Liver (tissue), 3 donors: Measurements from ENCODE around the gene RAB18.

Experiments used
- CTCF ChIP-seq: fragments of 150-350 bp; IDR thresholded peaks from 2 replicates; pipeline ENCODE4 v1.5.1; 2017; ENCODE audit warnings: improper control_type of control experiment, low read depth, low read length; ENCODE audit not compliant: missing input control
- GABPA ChIP-seq, 2 donors: IDR thresholded peaks in 1 of 2; conservative IDR thresholded peaks in 1 of 2; 2 replicates each; pipeline ENCODE4 v1.6.1; 2016; ENCODE audit warnings: antibody characterized with exemption in 2 of 2, mild to moderate bottlenecking in 1 of 2, moderate library complexity in 1 of 2
- HNF4G ChIP-seq: IDR thresholded peaks from 2 replicates; pipeline ENCODE4 v1.6.1; 2016; ENCODE audit warnings: antibody characterized with exemption
- JUND ChIP-seq, 2 donors: IDR thresholded peaks; 2 replicates each; pipeline ENCODE4 v1.6.1; 2016; ENCODE audit warnings: antibody characterized with exemption in 2 of 2
- RAD21 ChIP-seq, 2 donors: IDR thresholded peaks; 2 replicates each; pipeline ENCODE4 v1.6.1; 2016; ENCODE audit warnings: antibody characterized with exemption in 2 of 2, mild to moderate bottlenecking in 2 of 2
- SP1 ChIP-seq: IDR thresholded peaks from 2 replicates; pipeline ENCODE4 v1.6.1; 2018; ENCODE audit warnings: antibody characterized with exemption, mild to moderate bottlenecking
- TAF1 ChIP-seq: conservative IDR thresholded peaks from 2 replicates; pipeline ENCODE4 v1.6.1; 2016; ENCODE audit warnings: antibody characterized with exemption, mild to moderate bottlenecking
- YY1 ChIP-seq: IDR thresholded peaks from 2 replicates; pipeline ENCODE4 v1.6.1; 2016; ENCODE audit warnings: antibody characterized with exemption, mild to moderate bottlenecking
- ZBTB33 ChIP-seq: IDR thresholded peaks from 2 replicates; pipeline ENCODE4 v1.6.1; 2016; ENCODE audit warnings: antibody characterized with exemption
- TF ChIP-seq, protein P1 (sequence below): IDR thresholded peaks from 2 replicates; pipeline ENCODE4 v1.6.1; 2016; ENCODE audit warnings: antibody characterized with exemption, mild to moderate bottlenecking
- TF ChIP-seq, protein P2 (sequence below): IDR thresholded peaks from 2 replicates; pipeline ENCODE4 v1.6.1; 2016; ENCODE audit warnings: antibody characterized with exemption
- TF ChIP-seq, protein P3 (sequence below): IDR thresholded peaks from 2 replicates; pipeline ENCODE4 v1.6.1; 2016; ENCODE audit warnings: antibody characterized with exemption
- donor health status: healthy.
- donor health status: healthy.

- TF ChIP-seq CTCF = no peak
- TF ChIP-seq JUND (IDR thresholded peaks at IDR 0.05) = no peak
- no peak for TF ChIP-seq YY1
- TF ChIP-seq, protein P1, sequence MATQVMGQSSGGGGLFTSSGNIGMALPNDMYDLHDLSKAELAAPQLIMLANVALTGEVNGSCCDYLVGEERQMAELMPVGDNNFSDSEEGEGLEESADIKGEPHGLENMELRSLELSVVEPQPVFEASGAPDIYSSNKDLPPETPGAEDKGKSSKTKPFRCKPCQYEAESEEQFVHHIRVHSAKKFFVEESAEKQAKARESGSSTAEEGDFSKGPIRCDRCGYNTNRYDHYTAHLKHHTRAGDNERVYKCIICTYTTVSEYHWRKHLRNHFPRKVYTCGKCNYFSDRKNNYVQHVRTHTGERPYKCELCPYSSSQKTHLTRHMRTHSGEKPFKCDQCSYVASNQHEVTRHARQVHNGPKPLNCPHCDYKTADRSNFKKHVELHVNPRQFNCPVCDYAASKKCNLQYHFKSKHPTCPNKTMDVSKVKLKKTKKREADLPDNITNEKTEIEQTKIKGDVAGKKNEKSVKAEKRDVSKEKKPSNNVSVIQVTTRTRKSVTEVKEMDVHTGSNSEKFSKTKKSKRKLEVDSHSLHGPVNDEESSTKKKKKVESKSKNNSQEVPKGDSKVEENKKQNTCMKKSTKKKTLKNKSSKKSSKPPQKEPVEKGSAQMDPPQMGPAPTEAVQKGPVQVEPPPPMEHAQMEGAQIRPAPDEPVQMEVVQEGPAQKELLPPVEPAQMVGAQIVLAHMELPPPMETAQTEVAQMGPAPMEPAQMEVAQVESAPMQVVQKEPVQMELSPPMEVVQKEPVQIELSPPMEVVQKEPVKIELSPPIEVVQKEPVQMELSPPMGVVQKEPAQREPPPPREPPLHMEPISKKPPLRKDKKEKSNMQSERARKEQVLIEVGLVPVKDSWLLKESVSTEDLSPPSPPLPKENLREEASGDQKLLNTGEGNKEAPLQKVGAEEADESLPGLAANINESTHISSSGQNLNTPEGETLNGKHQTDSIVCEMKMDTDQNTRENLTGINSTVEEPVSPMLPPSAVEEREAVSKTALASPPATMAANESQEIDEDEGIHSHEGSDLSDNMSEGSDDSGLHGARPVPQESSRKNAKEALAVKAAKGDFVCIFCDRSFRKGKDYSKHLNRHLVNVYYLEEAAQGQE = no peak
- TF ChIP-seq GABPA (IDR thresholded peaks at IDR 0.05 in 1 of 2, conservative IDR thresholded peaks at IDR 0.05 in 1 of 2) = no peak
- TF ChIP-seq TAF1 = no peak
- no peak for TF ChIP-seq SP1
- no peak for TF ChIP-seq RAD21 (IDR thresholded peaks at IDR 0.05)
- TF ChIP-seq, protein P2, sequence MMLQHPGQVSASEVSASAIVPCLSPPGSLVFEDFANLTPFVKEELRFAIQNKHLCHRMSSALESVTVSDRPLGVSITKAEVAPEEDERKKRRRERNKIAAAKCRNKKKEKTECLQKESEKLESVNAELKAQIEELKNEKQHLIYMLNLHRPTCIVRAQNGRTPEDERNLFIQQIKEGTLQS = no peak
- TF ChIP-seq, protein P3, sequence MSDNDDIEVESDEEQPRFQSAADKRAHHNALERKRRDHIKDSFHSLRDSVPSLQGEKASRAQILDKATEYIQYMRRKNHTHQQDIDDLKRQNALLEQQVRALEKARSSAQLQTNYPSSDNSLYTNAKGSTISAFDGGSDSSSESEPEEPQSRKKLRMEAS = no peak
- TF ChIP-seq HNF4G = no peak
- TF ChIP-seq ZBTB33 = no peak
Observed at GRCh38 chr10:27530477-27530876, 26.4 kb downstream of the RAB18 start.
